Nephron progenitor cell (in vitro differentiated cells): ENCODE measurements around the gene REP15.

ENCODE experiments used
- DNase-seq: peaks from one replicate; pipeline ENCODE4 v3.0.0; 2021
- H3K27ac Mint-ChIP-seq: 2 replicates; pipeline ENCODE4 v1.8.0; 2021; ENCODE audit warnings: mild to moderate bottlenecking, moderate library complexity, mixed read lengths
- H3K27me3 Mint-ChIP-seq: 2 replicates; pipeline ENCODE4 v1.8.0; 2021; ENCODE audit warnings: mild to moderate bottlenecking, low read depth, mixed read lengths; ENCODE audit not compliant: poor library complexity
- H3K36me3 Mint-ChIP-seq: 2 replicates; pipeline ENCODE4 v1.8.0; 2021; ENCODE audit warnings: low read depth, mixed read lengths
- H3K4me1 Mint-ChIP-seq: 2 replicates; pipeline ENCODE4 v1.8.0; 2021; ENCODE audit warnings: mixed read lengths
- H3K4me3 Mint-ChIP-seq: 2 replicates; pipeline ENCODE4 v1.8.0; 2021; ENCODE audit warnings: mild to moderate bottlenecking, moderate library complexity, mixed read lengths
- H3K9me3 Mint-ChIP-seq: 2 replicates; pipeline ENCODE4 v1.8.0; 2021; ENCODE audit warnings: mild to moderate bottlenecking, moderate library complexity, mixed read lengths
- TF ChIP-seq, protein P1 (sequence below): fragments of 200-600 bp; sonication (generic); IDR thresholded peaks from 2 replicates; pipeline ENCODE4 v1.5.0; 2021; ENCODE audit warnings: antibody characterized with exemption

REP15 gene

DNA sequence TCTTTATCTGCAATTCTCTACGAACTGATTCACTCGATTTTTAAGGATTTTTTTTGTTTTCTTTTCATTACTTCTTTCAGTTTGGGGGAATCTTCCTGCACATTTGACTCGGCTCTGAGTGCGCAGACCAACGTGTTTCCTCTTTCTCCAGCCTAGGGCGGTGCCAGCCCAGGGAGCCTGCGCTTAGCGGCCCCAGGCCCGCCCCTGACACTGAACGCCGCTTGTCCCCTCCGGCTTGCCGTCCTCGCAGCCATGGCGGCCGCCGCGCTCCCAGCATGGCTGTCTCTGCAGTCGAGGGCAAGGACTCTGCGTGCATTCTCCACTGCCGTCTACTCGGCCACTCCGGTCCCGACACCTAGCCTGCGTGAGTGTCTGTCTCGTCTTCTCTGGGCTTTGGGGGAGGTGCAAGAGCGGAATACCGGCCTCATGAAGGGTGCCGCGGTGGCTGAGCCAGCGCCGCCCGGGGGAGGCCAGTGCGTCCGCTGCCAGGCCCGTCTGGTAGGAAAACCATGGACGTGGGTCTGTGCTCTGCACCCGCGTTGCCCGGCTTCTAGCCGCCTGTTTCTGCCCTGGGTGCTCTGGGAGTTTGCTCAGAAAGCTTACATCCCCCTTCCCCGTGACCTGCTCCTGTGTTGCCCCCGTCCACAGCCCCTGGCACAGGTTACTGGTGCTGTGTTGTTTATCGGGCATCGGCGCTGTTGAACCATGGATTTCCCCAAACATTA is 14.5 kb downstream of the REP15 start, which contains the start of gene MRPS35:
Gene MRPS35, plus strand, starts transcription at position 241 of the 725 bp plus-strand sequence. Its CDS starts 12 bp downstream, at position 253.
- Mint-ChIP-seq H3K36me3 (peaks cover 37% of the 10 kb centered on the region), H3K27me3 (peaks cover 7% of the 10 kb centered on the region), H3K9me3 (no peaks in the 10 kb centered on the region), H3K4me3 (peak within 1 kb of the TSS; percentile 97), H3K27ac (peak within 1 kb of the TSS; percentile 92), H3K4me1 (peaks cover 28% of the 10 kb centered on the region)
- peak; percentile 87 for DNase-seq
- TF ChIP-seq, protein P1, sequence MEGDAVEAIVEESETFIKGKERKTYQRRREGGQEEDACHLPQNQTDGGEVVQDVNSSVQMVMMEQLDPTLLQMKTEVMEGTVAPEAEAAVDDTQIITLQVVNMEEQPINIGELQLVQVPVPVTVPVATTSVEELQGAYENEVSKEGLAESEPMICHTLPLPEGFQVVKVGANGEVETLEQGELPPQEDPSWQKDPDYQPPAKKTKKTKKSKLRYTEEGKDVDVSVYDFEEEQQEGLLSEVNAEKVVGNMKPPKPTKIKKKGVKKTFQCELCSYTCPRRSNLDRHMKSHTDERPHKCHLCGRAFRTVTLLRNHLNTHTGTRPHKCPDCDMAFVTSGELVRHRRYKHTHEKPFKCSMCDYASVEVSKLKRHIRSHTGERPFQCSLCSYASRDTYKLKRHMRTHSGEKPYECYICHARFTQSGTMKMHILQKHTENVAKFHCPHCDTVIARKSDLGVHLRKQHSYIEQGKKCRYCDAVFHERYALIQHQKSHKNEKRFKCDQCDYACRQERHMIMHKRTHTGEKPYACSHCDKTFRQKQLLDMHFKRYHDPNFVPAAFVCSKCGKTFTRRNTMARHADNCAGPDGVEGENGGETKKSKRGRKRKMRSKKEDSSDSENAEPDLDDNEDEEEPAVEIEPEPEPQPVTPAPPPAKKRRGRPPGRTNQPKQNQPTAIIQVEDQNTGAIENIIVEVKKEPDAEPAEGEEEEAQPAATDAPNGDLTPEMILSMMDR: no peak

DNA sequence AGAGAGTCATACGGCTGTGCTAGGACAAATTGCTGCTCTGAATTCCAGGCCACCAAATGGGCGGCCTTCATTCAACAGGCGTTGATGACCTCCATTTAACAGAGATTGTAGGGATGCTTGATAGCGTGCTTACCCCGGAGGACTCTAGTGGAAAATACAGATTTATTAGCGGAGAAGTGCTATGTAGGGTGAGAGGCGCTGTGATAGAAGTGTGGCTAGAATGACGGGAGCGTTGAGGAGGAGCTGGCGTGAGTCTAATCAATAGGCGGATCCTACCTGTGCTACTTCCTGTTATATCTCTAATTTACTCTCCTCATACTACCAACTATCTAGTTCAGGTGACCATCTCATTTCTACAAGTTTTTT is 15.1 kb downstream of the REP15 start:
- no peak for DNase-seq

DNA sequence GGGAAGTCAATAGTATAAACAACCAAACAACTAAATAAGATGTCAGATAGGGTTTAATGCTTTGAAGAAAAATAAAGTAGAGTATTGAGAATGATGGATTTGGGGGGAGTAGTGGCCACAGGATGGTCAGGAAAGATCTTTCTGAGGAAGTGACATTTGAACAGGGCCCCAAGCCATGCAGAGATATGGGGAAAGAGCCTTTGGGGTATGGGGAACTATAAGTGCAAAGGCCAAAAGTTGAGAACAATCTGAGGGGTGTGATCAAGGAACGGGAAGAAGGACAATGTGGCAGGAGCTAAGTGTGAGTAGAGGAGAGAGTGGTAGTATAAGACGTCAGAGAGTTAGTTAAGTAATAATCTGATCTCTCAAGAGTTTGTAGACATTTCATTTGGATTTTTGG is 15.7 kb downstream of the REP15 start:
- Mint-ChIP-seq H3K4me3 (peak overlapping the region; percentile 97), H3K27me3 (peaks cover 3% of the 10 kb centered on the region), H3K4me1 (peaks cover 28% of the 10 kb centered on the region), H3K27ac (no peak overlapping the region), H3K36me3 (peaks cover 47% of the 10 kb centered on the region), H3K9me3 (no peaks in the 10 kb centered on the region)
- TF ChIP-seq, protein P1: no peak
- no peak for DNase-seq

More for the DNA sequence above, 15.1 kb downstream of the REP15 start:
- Mint-ChIP-seq H3K4me3 (peak overlapping the region; percentile 97), H3K4me1 (peaks cover 28% of the 10 kb centered on the region), H3K36me3 (peaks cover 42% of the 10 kb centered on the region), H3K27ac (peak overlapping the region; percentile 92), H3K9me3 (no peaks in the 10 kb centered on the region), H3K27me3 (peaks cover 3% of the 10 kb centered on the region)
- TF ChIP-seq, protein P1: no peak

DNA sequence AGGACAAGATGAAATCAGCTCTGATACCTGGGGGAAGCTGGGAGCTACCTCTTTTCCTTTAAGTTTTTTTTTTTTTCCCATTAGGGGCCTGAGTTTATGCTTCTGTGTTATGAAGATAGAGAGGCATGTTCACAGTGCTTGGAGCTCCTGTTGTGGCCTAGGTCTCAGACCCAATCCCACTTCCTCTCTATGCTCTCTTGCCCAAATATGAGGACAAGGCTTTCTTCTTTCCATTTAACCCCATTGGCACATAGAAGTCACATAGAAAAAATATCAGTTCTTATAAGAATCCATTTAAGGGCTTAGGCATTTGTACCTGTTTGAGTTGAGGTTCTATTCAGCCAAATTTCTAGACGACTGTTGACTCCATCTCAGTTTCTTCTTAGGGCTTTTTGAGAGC is 27.0 kb downstream of the REP15 start:
- Mint-ChIP-seq H3K4me1 (no peaks in the 10 kb centered on the region), H3K27me3 (no peaks in the 10 kb centered on the region), H3K36me3 (peaks cover 38% of the 10 kb centered on the region), H3K27ac (no peak overlapping the region), H3K9me3 (no peaks in the 10 kb centered on the region), H3K4me3 (no peak overlapping the region)
- TF ChIP-seq, protein P1: no peak
- no peak for DNase-seq

DNA sequence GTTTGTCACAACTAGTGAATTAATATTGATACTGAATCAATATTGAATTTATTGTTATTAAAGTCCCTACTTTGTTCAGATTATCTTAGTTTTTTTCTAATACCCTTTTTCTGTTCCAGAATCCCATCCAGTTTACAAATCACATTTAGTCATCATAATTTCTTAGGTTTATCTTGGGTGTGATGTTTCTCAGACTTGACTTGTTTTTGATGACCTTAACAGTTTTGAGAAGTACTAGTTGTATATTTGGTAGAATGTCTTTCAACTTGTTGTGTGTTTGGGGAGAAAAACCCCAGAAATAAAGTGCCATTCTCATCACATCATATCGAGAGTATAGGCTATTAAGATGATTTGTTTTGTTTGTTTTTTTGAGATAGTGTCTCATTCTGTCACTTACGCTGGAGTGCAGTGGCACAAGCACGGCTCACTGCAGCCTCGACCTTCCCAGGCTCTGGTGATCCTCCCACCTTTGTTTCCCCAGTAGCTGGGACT is 33.9 kb downstream of the REP15 start:
- no peaks in the 10 kb centered on the region for H3K9me3 Mint-ChIP-seq
- no peak overlapping the region for H3K4me3 Mint-ChIP-seq
- DNase-seq: no peak
- TF ChIP-seq, protein P1: no peak
- no peaks in the 10 kb centered on the region for H3K27me3 Mint-ChIP-seq
- peak overlapping the region; percentile 8 for H3K27ac Mint-ChIP-seq
- H3K36me3 Mint-ChIP-seq: peaks cover 49% of the 10 kb centered on the region
- no peaks in the 10 kb centered on the region for H3K4me1 Mint-ChIP-seq

DNA sequence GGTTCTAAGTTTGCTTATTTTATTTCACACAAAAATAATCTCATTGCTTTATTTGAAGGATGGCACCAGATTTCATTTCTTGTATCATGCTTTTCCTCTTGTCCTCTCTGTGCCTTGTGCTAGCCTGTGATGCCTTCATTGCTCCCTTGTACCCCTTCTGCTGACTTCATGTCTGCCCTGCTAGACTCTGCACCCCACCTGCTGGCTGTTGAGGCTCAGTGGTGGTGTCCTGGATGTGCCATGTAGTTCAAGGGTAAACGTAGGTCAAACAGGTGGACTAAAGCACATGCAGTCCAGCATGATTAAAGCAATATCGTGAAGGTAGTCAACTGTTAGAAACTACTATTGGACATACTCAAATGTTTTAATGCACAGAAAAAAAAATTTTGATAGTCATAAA is 36.0 kb downstream of the REP15 start:
- Mint-ChIP-seq H3K4me1 (no peaks in the 10 kb centered on the region), H3K4me3 (no peak overlapping the region), H3K27ac (no peak overlapping the region), H3K36me3 (peaks cover 48% of the 10 kb centered on the region), H3K9me3 (no peaks in the 10 kb centered on the region), H3K27me3 (no peaks in the 10 kb centered on the region)
- TF ChIP-seq, protein P1: no peak
- no peak for DNase-seq
